HepG2 (cell line): Measurements from ENCODE around the gene LY6G5B. TPM values are rescaled to one million over a fixed set of nuclear protein-coding genes. Genes with fewer than 3 reads are reported as not detected.

Experiments used
- AGO1 ChIP-seq: fragments of 200-400 bp; formaldehyde crosslinking; IDR thresholded peaks from 2 replicates; pipeline ENCODE4 v1.6.1; 2017; ENCODE audit warnings: mild to moderate bottlenecking, low read depth, low read length, moderate library complexity; ENCODE audit not compliant: poor library complexity, severe bottlenecking
- AGO2 ChIP-seq: fragments of 200-400 bp; formaldehyde crosslinking; optimal IDR thresholded peaks from 2 replicates; pipeline ENCODE3; 2017; ENCODE audit warnings: mild to moderate bottlenecking, low read depth, low read length, moderate library complexity
- KLF16 ChIP-seq, 2 experiments: sonication (generic) in 1 of 2; formaldehyde crosslinking in 1 of 2; IDR thresholded peaks; 2 replicates each; pipeline versions ENCODE4 v1.6.1 to v1.8.0; 2016 to 2023; ENCODE audit warnings: missing genetic modification reagents in 2 of 2, missing compliant biosample characterization in 1 of 2
- NRL ChIP-seq: sonication (generic); formaldehyde crosslinking; IDR thresholded peaks from 2 replicates; pipeline ENCODE4 v1.5.0; 2020; ENCODE audit warnings: missing genetic modification reagents, mild to moderate bottlenecking, moderate library complexity, borderline replicate concordance
- POLR2G ChIP-seq: fragments of 200-400 bp; formaldehyde crosslinking; IDR thresholded peaks from 2 replicates; pipeline ENCODE4 v1.6.1; 2018; ENCODE audit warnings: mild to moderate bottlenecking, low read depth, low read length, moderate library complexity
- RFXANK ChIP-seq: IDR thresholded peaks from 2 replicates; pipeline ENCODE4 v1.6.1; 2016
- SNAPC2 ChIP-seq: sonication (generic); formaldehyde crosslinking; IDR thresholded peaks from 2 replicates; pipeline ENCODE4 v1.8.1; 2022; ENCODE audit warnings: mild to moderate bottlenecking, missing genetic modification reagents
- SPEN ChIP-seq: sonication (generic); formaldehyde crosslinking; IDR thresholded peaks from 2 replicates; pipeline ENCODE4 v1.5.1; 2020; ENCODE audit warnings: low read depth, mild to moderate bottlenecking, missing genetic modification reagents
- polyA plus RNA-seq, 8 experiments: library from polyadenylated mRNA; depleted of rRNA in 3 of 8; stranded (reverse) in 7 of 8; unstranded in 1 of 8; fragments of >200 nt; fragmentation: Illumina TruSeq in 4 of 8; extraction: Trizol in 4 of 8; gene quantifications; 2 replicates each; pipeline versions ENCODE4 v1.2.1 to v1.2.3, GENCODE V29; 2011 to 2016; ENCODE audit warnings: low read depth in 4 of 8, missing spikeins in 1 of 8, mixed read lengths in 1 of 8; ENCODE audit not compliant: insufficient read depth in 1 of 8
- total RNA-seq, 5 experiments: library from RNA; depleted of rRNA; stranded (reverse); fragments of >200 nt; fragmentation: Illumina TruSeq; extraction: Trizol; gene quantifications; 2 replicates each; pipeline ENCODE4 v1.2.3, GENCODE V29; 2016; ENCODE audit warnings: low read depth in 1 of 5
- TF ChIP-seq, protein P1 (sequence below): sonication (generic); formaldehyde crosslinking; IDR thresholded peaks from 2 replicates; pipeline ENCODE4 v1.4.0; 2020; ENCODE audit warnings: missing genetic modification reagents
- TF ChIP-seq, protein P2 (sequence below): sonication (generic); formaldehyde crosslinking; IDR thresholded peaks from 2 replicates; pipeline ENCODE4 v1.5.1; 2020; ENCODE audit warnings: mild to moderate bottlenecking, missing genetic modification reagents, moderate library complexity

Gene LY6G5B
- total and polyA plus RNA-seq, 2 of the 13 experiments (the other 11 are each of a cell fraction or from before 2014, with no cell fraction given): 7.8 to 15.7 TPM

DNA sequence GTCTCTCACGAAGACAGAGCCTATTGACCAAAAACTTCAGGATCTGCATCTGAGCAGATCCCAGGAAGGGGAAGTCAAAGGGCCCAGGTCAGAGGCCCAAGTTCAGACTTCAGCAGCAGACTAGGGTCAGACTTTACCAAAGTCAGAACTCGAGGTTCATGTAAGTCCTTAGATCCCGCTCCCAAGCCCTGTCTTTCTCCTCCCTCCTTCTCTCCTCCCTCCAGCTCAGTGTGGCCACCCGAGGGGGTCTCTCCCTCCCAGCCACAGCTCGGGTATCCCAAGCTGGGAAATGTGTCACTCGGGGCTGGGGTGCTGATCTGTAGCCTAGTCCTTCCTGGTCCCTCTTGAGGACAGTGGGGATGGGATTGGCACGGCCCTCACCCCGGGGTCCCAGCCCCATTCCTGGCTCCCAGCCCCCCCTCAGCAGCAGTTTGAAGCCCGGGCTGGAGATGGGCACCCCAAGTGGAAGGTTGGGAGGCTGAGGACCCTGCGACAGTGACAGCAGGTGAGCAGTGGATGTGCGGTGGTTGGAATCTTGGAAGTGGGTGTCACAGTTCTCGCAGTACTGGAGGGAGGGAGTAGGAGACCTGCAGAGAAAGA, 7.6 kb upstream of the LY6G5B start (continued):
- TF ChIP-seq POLR2G (peak; percentile 48; the same call in 1 of the 2 replicates), NRL (CRISPR knock-in tag) (peak; percentile 71; the same call in 1 of the 2 replicates), RFXANK (CRISPR knock-in tag) (no peak), KLF16 (CRISPR knock-in tag; IDR thresholded peaks at IDR 0.05) (no peak), AGO1 (peak; percentile 92), SPEN (no peak), AGO2 (peak; percentile 89), SNAPC2 (CRISPR knock-in tag) (peak; percentile 40; the same call in 1 of the 2 replicates)
- TF ChIP-seq, protein P1, sequence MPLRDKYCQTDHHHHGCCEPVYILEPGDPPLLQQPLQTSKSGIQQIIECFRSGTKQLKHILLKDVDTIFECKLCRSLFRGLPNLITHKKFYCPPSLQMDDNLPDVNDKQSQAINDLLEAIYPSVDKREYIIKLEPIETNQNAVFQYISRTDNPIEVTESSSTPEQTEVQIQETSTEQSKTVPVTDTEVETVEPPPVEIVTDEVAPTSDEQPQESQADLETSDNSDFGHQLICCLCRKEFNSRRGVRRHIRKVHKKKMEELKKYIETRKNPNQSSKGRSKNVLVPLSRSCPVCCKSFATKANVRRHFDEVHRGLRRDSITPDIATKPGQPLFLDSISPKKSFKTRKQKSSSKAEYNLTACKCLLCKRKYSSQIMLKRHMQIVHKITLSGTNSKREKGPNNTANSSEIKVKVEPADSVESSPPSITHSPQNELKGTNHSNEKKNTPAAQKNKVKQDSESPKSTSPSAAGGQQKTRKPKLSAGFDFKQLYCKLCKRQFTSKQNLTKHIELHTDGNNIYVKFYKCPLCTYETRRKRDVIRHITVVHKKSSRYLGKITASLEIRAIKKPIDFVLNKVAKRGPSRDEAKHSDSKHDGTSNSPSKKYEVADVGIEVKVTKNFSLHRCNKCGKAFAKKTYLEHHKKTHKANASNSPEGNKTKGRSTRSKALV (CRISPR knock-in tag): no peak
- TF ChIP-seq, protein P2, sequence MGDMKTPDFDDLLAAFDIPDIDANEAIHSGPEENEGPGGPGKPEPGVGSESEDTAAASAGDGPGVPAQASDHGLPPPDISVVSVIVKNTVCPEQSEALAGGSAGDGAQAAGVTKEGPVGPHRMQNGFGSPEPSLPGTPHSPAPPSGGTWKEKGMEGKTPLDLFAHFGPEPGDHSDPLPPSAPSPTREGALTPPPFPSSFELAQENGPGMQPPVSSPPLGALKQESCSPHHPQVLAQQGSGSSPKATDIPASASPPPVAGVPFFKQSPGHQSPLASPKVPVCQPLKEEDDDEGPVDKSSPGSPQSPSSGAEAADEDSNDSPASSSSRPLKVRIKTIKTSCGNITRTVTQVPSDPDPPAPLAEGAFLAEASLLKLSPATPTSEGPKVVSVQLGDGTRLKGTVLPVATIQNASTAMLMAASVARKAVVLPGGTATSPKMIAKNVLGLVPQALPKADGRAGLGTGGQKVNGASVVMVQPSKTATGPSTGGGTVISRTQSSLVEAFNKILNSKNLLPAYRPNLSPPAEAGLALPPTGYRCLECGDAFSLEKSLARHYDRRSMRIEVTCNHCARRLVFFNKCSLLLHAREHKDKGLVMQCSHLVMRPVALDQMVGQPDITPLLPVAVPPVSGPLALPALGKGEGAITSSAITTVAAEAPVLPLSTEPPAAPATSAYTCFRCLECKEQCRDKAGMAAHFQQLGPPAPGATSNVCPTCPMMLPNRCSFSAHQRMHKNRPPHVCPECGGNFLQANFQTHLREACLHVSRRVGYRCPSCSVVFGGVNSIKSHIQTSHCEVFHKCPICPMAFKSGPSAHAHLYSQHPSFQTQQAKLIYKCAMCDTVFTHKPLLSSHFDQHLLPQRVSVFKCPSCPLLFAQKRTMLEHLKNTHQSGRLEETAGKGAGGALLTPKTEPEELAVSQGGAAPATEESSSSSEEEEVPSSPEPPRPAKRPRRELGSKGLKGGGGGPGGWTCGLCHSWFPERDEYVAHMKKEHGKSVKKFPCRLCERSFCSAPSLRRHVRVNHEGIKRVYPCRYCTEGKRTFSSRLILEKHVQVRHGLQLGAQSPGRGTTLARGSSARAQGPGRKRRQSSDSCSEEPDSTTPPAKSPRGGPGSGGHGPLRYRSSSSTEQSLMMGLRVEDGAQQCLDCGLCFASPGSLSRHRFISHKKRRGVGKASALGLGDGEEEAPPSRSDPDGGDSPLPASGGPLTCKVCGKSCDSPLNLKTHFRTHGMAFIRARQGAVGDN (CRISPR knock-in tag): peak; percentile 53
